WTC11 (cell line): ENCODE measurements around the gene ZNF273. TPM values are rescaled to one million over a fixed set of nuclear protein-coding genes. Genes with fewer than 3 reads are reported as not detected.

Source experiments
- ATAC-seq: fragments of 200-7000 bp; cut with Tn5 transposase; 2 replicates; pipeline ENCODE4 v1.10.0; 2021; ENCODE audit warnings: mild to moderate bottlenecking, moderate library complexity
- CTCF ChIA-PET: fragments of 300-600 bp; sonication (Branson Sonifier 250); formaldehyde crosslinking; loops from one replicate; lab custom pipeline; 2021; ENCODE audit warnings: antibody characterized with exemption; lab: Charles Lee
- POLR2A ChIA-PET: fragments of 350-600 bp; sonication (Branson Sonifier 250); formaldehyde crosslinking; loops from one replicate; lab custom pipeline; 2021; ENCODE audit warnings: antibody characterized with exemption; lab: Charles Lee
- DNase-seq: peaks from one replicate; pipeline ENCODE4 v3.0.0; 2021; ENCODE audit warnings: low spot score
- H3K27ac Mint-ChIP-seq: 2 replicates; pipeline ENCODE4 v1.8.0; 2021; ENCODE audit warnings: mixed read lengths
- H3K27me3 Mint-ChIP-seq: 2 replicates; pipeline ENCODE4 v1.8.0; 2021; ENCODE audit warnings: low read depth, mild to moderate bottlenecking, moderate library complexity, mixed read lengths
- H3K36me3 Mint-ChIP-seq: 2 replicates; pipeline ENCODE4 v1.8.0; 2021; ENCODE audit warnings: mixed read lengths
- H3K4me1 Mint-ChIP-seq: 2 replicates; pipeline ENCODE4 v1.8.0; 2022; ENCODE audit warnings: mixed read lengths
- H3K4me3 Mint-ChIP-seq: 2 replicates; pipeline ENCODE4 v1.8.0; 2021; ENCODE audit warnings: mild to moderate bottlenecking, moderate library complexity, mixed read lengths
- H3K9me3 Mint-ChIP-seq: 2 replicates; pipeline ENCODE4 v1.8.0; 2021; ENCODE audit warnings: mixed read lengths
- CREM ChIP-seq: sonication (generic); formaldehyde crosslinking; IDR thresholded peaks from 2 replicates; pipeline ENCODE4 v1.8.1; 2022; ENCODE audit warnings: mild to moderate bottlenecking, missing genetic modification reagents, moderate library complexity
- ESRRA ChIP-seq: sonication (generic); formaldehyde crosslinking; IDR thresholded peaks from 2 replicates; pipeline ENCODE4 v1.8.1; 2022; ENCODE audit warnings: mild to moderate bottlenecking, missing genetic modification reagents, borderline replicate concordance
- FOXP1 ChIP-seq: sonication (generic); formaldehyde crosslinking; IDR thresholded peaks from 2 replicates; pipeline ENCODE4 v1.8.0; 2022; ENCODE audit warnings: missing genetic modification reagents, mild to moderate bottlenecking, moderate library complexity, borderline replicate concordance
- JAZF1 ChIP-seq: fragments of 250-450 bp; sonication (Bioruptor Pico); IDR thresholded peaks from 2 replicates; pipeline ENCODE4 v1.9.0; 2021; ENCODE audit warnings: moderate library complexity, mild to moderate bottlenecking, inconsistent platforms
- SMAD3 ChIP-seq: sonication (generic); formaldehyde crosslinking; IDR thresholded peaks from 2 replicates; pipeline ENCODE4 v1.8.0; 2022; ENCODE audit warnings: missing genetic modification reagents, mild to moderate bottlenecking, borderline replicate concordance
- SP1 ChIP-seq: sonication (generic); formaldehyde crosslinking; conservative IDR thresholded peaks from 2 replicates; pipeline ENCODE4 v1.8.1; 2022; ENCODE audit warnings: missing genetic modification reagents
- ZNF121 ChIP-seq: sonication (generic); formaldehyde crosslinking; IDR thresholded peaks from 2 replicates; pipeline ENCODE4 v1.8.0; 2023; ENCODE audit warnings: missing genetic modification reagents
- total RNA-seq: library from RNA; stranded (reverse); gene quantifications from 3 replicates; pipeline ENCODE4 v1.2.3, GENCODE V29; 2021
- TF ChIP-seq, protein P1 (sequence below): sonication (generic); formaldehyde crosslinking; conservative IDR thresholded peaks from 2 replicates; pipeline ENCODE4 v1.8.1; 2023; ENCODE audit warnings: mild to moderate bottlenecking, low read depth, missing genetic modification reagents, moderate library complexity
- TF ChIP-seq, protein P2 (sequence below): sonication (generic); formaldehyde crosslinking; IDR thresholded peaks from 2 replicates; pipeline ENCODE4 v1.8.1; 2023; ENCODE audit warnings: mild to moderate bottlenecking, missing genetic modification reagents, borderline replicate concordance
- TF ChIP-seq, protein P3 (sequence below): fragments of 250-450 bp; sonication (Bioruptor Pico); IDR thresholded peaks from 2 replicates; pipeline ENCODE4 v1.9.0; 2021; ENCODE audit warnings: moderate library complexity, mild to moderate bottlenecking, inconsistent platforms, borderline replicate concordance
- TF ChIP-seq, protein P4 (sequence below): sonication (generic); formaldehyde crosslinking; IDR thresholded peaks from 2 replicates; pipeline ENCODE4 v1.8.1; 2022; ENCODE audit warnings: low read depth, mild to moderate bottlenecking, moderate library complexity, missing genetic modification reagents, borderline replicate concordance
- TF ChIP-seq, protein P5 (sequence below): sonication (generic); formaldehyde crosslinking; IDR thresholded peaks from 2 replicates; pipeline ENCODE4 v1.8.0; 2023; ENCODE audit warnings: mild to moderate bottlenecking, missing genetic modification reagents

The ZNF273 gene
- total RNA-seq, 1 experiment from 2014 or later = 12.1 TPM

DNA sequence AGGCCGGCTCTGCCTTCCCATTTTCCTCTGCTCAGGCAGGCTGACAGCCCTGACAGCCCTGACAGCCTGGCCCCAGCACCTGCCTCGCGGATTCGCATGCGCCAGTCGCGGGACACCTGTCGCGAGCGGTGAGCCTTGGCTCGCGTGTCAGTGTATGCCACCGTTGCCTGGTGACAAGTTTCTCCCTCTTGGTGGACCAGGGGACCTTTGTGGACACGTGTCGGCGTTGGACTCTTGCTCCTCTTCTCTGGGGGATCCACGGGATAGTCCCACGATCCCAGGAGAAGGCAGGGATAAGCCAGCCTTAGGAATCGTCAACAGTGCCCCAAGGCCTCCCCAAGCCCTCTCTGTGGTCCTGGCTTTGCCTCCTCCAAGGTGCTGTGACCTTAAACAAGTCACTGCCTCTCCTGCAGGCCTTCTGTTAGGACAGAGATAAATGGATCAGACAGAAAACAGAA is 18.1 kb upstream of the ZNF273 start (continued):
- TF ChIP-seq, protein P1, sequence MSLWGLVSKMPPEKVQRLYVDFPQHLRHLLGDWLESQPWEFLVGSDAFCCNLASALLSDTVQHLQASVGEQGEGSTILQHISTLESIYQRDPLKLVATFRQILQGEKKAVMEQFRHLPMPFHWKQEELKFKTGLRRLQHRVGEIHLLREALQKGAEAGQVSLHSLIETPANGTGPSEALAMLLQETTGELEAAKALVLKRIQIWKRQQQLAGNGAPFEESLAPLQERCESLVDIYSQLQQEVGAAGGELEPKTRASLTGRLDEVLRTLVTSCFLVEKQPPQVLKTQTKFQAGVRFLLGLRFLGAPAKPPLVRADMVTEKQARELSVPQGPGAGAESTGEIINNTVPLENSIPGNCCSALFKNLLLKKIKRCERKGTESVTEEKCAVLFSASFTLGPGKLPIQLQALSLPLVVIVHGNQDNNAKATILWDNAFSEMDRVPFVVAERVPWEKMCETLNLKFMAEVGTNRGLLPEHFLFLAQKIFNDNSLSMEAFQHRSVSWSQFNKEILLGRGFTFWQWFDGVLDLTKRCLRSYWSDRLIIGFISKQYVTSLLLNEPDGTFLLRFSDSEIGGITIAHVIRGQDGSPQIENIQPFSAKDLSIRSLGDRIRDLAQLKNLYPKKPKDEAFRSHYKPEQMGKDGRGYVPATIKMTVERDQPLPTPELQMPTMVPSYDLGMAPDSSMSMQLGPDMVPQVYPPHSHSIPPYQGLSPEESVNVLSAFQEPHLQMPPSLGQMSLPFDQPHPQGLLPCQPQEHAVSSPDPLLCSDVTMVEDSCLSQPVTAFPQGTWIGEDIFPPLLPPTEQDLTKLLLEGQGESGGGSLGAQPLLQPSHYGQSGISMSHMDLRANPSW (CRISPR knock-in tag) = no peak
- TF ChIP-seq JAZF1 (CRISPR knock-in tag) (no peak), SMAD3 (no peak)
- TF ChIP-seq, protein P2, sequence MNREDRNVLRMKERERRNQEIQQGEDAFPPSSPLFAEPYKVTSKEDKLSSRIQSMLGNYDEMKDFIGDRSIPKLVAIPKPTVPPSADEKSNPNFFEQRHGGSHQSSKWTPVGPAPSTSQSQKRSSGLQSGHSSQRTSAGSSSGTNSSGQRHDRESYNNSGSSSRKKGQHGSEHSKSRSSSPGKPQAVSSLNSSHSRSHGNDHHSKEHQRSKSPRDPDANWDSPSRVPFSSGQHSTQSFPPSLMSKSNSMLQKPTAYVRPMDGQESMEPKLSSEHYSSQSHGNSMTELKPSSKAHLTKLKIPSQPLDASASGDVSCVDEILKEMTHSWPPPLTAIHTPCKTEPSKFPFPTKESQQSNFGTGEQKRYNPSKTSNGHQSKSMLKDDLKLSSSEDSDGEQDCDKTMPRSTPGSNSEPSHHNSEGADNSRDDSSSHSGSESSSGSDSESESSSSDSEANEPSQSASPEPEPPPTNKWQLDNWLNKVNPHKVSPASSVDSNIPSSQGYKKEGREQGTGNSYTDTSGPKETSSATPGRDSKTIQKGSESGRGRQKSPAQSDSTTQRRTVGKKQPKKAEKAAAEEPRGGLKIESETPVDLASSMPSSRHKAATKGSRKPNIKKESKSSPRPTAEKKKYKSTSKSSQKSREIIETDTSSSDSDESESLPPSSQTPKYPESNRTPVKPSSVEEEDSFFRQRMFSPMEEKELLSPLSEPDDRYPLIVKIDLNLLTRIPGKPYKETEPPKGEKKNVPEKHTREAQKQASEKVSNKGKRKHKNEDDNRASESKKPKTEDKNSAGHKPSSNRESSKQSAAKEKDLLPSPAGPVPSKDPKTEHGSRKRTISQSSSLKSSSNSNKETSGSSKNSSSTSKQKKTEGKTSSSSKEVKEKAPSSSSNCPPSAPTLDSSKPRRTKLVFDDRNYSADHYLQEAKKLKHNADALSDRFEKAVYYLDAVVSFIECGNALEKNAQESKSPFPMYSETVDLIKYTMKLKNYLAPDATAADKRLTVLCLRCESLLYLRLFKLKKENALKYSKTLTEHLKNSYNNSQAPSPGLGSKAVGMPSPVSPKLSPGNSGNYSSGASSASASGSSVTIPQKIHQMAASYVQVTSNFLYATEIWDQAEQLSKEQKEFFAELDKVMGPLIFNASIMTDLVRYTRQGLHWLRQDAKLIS (CRISPR knock-in tag) = no peak
- TF ChIP-seq, protein P3, sequence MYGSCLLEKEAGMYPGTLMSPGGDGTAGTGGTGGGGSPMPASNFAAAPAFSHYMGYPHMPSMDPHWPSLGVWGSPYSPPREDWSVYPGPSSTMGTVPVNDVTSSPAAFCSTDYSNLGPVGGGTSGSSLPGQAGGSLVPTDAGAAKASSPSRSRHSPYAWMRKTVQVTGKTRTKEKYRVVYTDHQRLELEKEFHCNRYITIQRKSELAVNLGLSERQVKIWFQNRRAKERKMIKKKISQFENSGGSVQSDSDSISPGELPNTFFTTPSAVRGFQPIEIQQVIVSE (CRISPR knock-in tag) = no peak
- TF ChIP-seq, protein P4, sequence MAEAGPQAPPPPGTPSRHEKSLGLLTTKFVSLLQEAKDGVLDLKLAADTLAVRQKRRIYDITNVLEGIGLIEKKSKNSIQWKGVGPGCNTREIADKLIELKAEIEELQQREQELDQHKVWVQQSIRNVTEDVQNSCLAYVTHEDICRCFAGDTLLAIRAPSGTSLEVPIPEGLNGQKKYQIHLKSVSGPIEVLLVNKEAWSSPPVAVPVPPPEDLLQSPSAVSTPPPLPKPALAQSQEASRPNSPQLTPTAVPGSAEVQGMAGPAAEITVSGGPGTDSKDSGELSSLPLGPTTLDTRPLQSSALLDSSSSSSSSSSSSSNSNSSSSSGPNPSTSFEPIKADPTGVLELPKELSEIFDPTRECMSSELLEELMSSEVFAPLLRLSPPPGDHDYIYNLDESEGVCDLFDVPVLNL (CRISPR knock-in tag) = no peak
- TF ChIP-seq, protein P5, sequence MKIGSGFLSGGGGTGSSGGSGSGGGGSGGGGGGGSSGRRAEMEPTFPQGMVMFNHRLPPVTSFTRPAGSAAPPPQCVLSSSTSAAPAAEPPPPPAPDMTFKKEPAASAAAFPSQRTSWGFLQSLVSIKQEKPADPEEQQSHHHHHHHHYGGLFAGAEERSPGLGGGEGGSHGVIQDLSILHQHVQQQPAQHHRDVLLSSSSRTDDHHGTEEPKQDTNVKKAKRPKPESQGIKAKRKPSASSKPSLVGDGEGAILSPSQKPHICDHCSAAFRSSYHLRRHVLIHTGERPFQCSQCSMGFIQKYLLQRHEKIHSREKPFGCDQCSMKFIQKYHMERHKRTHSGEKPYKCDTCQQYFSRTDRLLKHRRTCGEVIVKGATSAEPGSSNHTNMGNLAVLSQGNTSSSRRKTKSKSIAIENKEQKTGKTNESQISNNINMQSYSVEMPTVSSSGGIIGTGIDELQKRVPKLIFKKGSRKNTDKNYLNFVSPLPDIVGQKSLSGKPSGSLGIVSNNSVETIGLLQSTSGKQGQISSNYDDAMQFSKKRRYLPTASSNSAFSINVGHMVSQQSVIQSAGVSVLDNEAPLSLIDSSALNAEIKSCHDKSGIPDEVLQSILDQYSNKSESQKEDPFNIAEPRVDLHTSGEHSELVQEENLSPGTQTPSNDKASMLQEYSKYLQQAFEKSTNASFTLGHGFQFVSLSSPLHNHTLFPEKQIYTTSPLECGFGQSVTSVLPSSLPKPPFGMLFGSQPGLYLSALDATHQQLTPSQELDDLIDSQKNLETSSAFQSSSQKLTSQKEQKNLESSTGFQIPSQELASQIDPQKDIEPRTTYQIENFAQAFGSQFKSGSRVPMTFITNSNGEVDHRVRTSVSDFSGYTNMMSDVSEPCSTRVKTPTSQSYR (CRISPR knock-in tag) = no peak

DNA sequence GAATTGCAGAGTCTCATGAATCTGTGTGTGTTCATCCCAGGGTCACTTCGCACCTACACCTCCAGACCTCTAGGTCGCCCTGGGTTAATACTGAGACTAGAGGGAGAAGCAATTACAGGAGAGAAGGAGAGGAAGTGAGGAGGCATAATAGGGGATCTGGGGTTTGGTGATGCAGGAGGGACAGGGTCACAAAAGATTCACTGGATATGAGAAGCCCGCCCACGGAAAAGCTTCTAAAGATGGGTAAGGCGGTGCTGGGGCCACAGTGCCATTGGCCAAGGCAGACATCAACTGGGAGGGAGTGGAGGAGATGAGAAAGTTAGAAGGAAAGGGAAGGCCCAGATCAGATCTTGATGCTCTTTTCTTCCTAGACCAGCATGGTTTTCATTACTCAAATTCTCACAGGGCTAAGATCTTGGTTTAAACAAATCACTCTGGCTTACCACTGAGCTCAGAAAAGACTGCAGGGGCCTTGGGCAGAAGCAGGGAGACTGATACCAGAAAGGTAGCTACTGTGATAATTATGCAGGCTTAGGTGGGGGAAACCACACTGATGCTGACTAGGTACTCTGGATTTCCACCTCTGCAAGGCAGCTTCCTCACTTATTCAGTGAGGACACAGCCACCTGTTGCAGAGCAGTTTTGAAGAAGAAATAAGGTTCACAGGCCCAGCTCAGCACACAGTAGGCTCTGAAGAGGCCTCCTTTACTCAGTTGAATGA is 17.4 kb upstream of the ZNF273 start:
- Mint-ChIP-seq H3K4me3 (no peak overlapping the region), H3K9me3 (peaks cover 22% of the 10 kb centered on the region), H3K4me1 (peaks cover 5% of the 10 kb centered on the region; the same call in 1 of the 2 replicates), H3K36me3 (peaks cover 8% of the 10 kb centered on the region), H3K27ac (no peak overlapping the region), H3K27me3 (peaks cover 57% of the 10 kb centered on the region)
- no peak for DNase-seq
- TF ChIP-seq CREM (CRISPR knock-in tag) = no peak
- ChIA-PET POLR2A (no interaction called here), CTCF (interaction anchor here (0.8 kb wide), 1 partner anchor 60 kb away, joined by 3 read pairs; no protein-coding TSS in a partner anchor)
- no peak for ATAC-seq

DNA sequence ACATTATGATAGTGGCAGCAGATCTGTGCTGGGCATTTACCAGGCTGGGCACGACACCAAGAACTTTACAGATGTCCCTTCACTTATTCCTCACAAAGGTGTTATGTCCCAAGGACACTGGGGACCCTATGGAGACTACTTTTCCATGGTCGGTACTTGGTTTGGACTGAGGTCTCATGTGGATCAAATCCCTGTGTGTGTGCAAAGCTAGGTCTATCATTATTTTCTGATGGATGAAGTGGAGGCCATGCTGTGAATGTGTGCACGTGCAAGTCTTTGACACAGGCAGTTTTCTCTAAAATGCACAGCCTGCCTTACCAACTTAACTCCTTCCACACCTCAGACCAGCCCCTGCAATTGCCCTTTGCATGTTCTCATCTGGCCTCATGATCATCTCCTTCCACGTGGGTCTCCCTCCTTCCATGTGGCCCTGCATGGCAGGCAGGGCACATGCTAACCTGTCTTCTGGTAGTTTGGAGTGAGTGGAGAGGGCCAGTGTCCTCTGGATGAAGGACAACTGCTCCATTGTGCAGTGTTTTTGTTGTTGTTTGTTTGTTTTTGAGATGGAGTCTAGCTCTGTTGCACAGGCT is 16.0 kb upstream of the ZNF273 start:
- Mint-ChIP-seq H3K9me3 (peaks cover 11% of the 10 kb centered on the region), H3K4me1 (peaks cover 5% of the 10 kb centered on the region; the same call in 1 of the 2 replicates), H3K27me3 (peaks cover 71% of the 10 kb centered on the region), H3K4me3 (no peak overlapping the region), H3K27ac (no peak overlapping the region), H3K36me3 (peaks cover 8% of the 10 kb centered on the region)
- ChIA-PET CTCF (interaction anchor here (2.0 kb wide), 1 partner anchor 10 kb away, joined by 14 read pairs; no protein-coding TSS in a partner anchor), POLR2A (no interaction called here)
- TF ChIP-seq ZNF121 (CRISPR knock-in tag) (no peak), ESRRA (no peak), FOXP1 (CRISPR knock-in tag) (no peak), SP1 (CRISPR knock-in tag) (no peak)
- TF ChIP-seq, protein P4 (CRISPR knock-in tag) = no peak
- no peak for DNase-seq
- ATAC-seq = no peak
